AG04450 (cell line): ENCODE measurements around the gene PRKCZ. TPM values are rescaled to one million over a fixed set of nuclear protein-coding genes. Genes with fewer than 3 reads are reported as not detected.
A peak's percentile ranks its signal among the peaks of the same experiment; 100 is the strongest.
"Not testable (repeated sequence)": the region's sequence is repeated elsewhere in the genome, so short reads cannot be mapped to it uniquely, and the experiment has no call there.

Source experiments
- CTCF ChIA-PET: fragments of 300-600, 350-600 bp; formaldehyde crosslinking; extraction: SDS; loops from one replicate; lab custom pipeline; 2022; ENCODE audit warnings: antibody characterized with exemption, inconsistent platforms; lab: Charles Lee
- POLR2A ChIA-PET: fragments of 350-600 bp; formaldehyde crosslinking; extraction: SDS; loops from one replicate; lab custom pipeline; 2021; ENCODE audit warnings: antibody characterized with exemption, inconsistent platforms; lab: Yijun Ruan, JAX
- DNase-seq: peaks from one replicate; pipeline ENCODE4 v3.0.0-alpha.2; 2011; ENCODE audit warnings: low read depth, low spot score
- H3K27ac ChIP-seq: one replicate; pipeline ENCODE4 v1.5.1; 2012; ENCODE audit warnings: low read depth, low read length, control low read depth
- H3K27me3 ChIP-seq: one replicate; pipeline ENCODE4 v1.6.0; 2012; ENCODE audit warnings: low read length; ENCODE audit not compliant: control insufficient read depth, insufficient read depth
- H3K4me3 ChIP-seq: 2 replicates; pipeline ENCODE4 v1.5.1; 2011; ENCODE audit warnings: mild to moderate bottlenecking, low read depth, low read length, control low read depth
- H3K9me3 ChIP-seq: 2 replicates; pipeline ENCODE4 v1.5.1; 2012; ENCODE audit warnings: low read length; ENCODE audit not compliant: control insufficient read depth, insufficient read depth
- polyA plus RNA-seq: library from polyadenylated mRNA; depleted of rRNA; stranded (reverse); fragments of >200 nt; gene quantifications from 2 replicates; pipeline ENCODE4 v1.2.3, GENCODE V29; 2011
- TF ChIP-seq, protein P1 (sequence below): IDR thresholded peaks from 2 replicates; pipeline ENCODE4 v1.5.1; 2011; ENCODE audit warnings: low read depth, low read length, control low read depth, inconsistent platforms

PRKCZ gene
- polyA plus RNA-seq, 1 experiment = 3.0 TPM

DNA sequence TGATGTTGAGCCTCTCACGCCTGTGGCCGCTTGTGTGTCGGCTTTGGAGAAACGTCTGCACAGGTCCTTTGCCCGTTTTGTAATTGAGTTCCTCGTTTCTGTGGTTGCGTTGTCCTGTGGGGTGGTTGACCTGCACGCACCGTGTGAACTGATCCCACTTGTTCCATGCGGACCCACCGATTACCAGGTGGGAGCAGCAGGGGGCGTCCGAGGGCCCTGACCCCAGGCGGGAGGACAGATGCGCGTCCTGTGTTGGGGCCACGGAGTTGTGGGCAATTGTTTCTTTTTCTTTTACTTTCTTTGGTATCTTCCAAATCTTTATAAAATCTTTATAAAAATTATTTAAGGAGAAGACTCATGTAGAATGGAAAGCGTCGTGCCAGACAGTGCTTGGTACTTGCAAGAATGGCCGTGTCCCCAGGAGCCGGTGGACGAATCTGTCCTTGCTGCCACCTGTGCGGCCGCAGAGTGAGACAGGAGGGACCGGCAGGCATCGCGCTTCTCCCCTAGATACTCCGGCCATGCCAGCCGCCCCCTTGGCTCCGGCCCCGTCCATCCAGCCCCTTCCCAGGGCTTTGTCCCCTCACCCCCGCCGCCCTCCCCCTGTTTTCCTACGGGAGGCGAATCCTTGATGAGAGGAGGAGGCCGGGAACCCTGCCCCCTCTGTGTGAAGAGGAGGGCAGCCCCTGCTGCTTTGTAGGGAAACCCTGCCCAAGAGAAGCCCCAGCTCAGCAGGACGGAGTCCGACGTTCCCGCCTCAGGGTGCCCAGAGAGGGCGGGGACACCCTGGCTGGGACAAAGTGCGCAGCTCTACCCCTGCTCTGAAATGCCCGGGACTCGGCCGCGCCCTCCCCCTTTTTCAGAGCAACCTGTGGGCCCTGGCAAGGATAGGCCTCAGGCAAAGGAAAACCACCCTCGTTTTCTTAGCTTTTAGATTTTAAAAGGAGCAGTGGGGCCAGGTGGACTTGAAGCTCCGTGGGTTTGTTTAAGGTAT, 41.7 kb downstream of the PRKCZ start:
- Histone ChIP-seq H3K4me3 (no peak overlapping the region), H3K27ac (no peak overlapping the region), H3K9me3 (peaks cover 11% of the 10 kb centered on the region), H3K27me3 (peaks cover 3% of the 10 kb centered on the region)
- no peak for DNase-seq
- POLR2A ChIA-PET = no interaction called here
- CTCF ChIA-PET = interaction anchor here (0.6 to 0.8 kb wide), 2 partner anchors 72 to 83 kb away, joined by 3 read pairs; no protein-coding TSS in a partner anchor
- TF ChIP-seq, protein P1, sequence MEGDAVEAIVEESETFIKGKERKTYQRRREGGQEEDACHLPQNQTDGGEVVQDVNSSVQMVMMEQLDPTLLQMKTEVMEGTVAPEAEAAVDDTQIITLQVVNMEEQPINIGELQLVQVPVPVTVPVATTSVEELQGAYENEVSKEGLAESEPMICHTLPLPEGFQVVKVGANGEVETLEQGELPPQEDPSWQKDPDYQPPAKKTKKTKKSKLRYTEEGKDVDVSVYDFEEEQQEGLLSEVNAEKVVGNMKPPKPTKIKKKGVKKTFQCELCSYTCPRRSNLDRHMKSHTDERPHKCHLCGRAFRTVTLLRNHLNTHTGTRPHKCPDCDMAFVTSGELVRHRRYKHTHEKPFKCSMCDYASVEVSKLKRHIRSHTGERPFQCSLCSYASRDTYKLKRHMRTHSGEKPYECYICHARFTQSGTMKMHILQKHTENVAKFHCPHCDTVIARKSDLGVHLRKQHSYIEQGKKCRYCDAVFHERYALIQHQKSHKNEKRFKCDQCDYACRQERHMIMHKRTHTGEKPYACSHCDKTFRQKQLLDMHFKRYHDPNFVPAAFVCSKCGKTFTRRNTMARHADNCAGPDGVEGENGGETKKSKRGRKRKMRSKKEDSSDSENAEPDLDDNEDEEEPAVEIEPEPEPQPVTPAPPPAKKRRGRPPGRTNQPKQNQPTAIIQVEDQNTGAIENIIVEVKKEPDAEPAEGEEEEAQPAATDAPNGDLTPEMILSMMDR = peak; percentile 53

DNA sequence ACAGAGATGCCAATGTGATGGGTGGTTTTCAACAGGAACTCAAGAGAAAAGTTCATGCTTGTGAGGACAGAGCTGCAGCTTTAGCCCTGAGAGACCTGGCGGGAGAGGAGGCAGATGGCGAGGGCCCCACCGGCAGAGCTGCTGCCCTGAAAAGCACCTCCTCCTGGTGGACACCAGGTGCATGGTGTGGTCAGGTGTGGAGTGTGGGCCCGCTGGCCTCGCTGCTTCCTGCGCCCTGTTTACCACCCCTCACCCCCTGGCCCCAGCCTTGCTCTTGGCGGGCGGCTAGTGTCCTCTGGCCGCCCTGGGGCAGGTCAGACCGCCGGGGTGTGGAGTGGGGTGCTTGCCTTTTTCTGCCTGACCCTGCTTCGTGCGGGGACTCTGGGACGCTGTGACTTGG, 42.8 kb downstream of the PRKCZ start:
- TF ChIP-seq, protein P1 = no peak
- no peak for DNase-seq
- peaks cover 3% of the 10 kb centered on the region for H3K27me3 ChIP-seq
- H3K9me3 ChIP-seq = peaks cover 22% of the 10 kb centered on the region
- ChIA-PET CTCF (interaction anchor here (0.8 kb wide), 1 partner anchor 71 kb away, joined by 3 read pairs; no protein-coding TSS in a partner anchor), POLR2A (no interaction called here)
- H3K27ac ChIP-seq = no peak overlapping the region
- no peak overlapping the region for H3K4me3 ChIP-seq

DNA sequence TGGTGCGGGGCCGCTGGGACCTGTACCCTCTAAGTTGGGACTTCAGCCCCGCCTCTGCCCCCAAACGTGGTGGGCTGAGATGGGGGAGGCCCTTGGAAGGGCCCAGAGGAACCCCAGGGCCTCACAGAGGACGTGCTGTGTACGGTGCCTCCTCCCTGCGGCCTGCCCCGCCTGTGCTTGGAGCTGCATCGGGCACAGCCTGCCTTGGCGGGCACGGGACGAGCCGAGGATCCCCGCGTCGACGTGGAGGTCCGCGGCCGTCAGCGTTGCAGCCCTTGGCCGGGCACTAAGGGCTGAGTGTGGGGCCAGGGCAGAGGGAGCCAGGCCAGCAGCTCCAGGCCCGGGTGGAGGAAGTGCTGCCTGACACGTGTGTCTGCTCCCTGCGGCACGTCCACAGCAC, 43.4 kb downstream of the PRKCZ start:
- CTCF ChIA-PET = no interaction called here
- no peak overlapping the region for H3K27ac ChIP-seq
- peaks cover 3% of the 10 kb centered on the region for H3K27me3 ChIP-seq
- POLR2A ChIA-PET = no interaction called here
- no peak for DNase-seq
- peaks cover 25% of the 10 kb centered on the region for H3K9me3 ChIP-seq
- TF ChIP-seq, protein P1 = no peak
- no peak overlapping the region for H3K4me3 ChIP-seq

DNA sequence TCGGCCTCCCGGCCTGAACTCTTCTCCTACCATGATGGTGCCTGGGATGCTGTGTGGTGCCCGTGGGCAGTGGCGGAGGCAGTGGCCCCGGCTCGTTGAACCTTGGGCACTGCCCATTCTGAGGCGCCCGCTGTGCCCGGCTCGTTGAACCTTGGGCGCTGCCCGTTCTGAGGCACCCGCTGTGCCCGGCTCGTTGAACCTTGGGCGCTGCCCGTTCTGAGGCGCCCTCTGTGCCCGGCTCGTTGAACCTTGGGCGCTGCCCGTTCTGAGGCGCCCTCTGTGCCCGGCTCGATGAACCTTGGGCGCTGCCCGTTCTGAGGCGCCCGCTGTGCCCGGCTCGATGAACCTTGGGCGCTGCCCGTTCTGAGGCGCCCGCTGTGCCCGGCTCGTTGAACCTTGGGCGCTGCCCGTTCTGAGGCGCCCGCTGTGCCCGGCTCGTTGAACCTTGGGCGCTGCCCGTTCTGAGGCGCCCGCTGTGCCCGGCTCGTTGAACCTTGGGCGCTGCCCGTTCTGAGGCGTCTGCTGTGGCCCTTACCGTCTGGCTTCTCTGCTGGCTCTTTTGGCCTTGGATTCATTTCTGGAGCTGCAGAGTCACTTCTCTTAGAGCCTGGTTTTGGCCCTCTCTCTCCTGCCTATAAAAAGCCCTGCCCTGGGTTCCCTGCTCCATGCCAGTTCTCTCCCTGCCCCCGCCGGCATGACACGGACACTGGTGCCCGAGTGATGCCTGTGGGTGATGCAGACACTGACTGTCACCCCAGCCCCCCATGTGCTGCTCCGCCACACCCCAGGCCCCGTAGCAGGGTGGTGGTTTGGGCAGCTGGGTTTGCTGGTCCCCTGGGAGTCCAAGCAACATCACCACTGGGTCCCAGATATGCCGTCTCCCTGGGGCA, 44.3 kb downstream of the PRKCZ start:
- CTCF ChIA-PET, H3K27me3 ChIP-seq, DNase-seq, H3K4me3 ChIP-seq, H3K27ac ChIP-seq, POLR2A ChIA-PET: not testable (repeated sequence)
- peaks cover 29% of the 10 kb centered on the region for H3K9me3 ChIP-seq

DNA sequence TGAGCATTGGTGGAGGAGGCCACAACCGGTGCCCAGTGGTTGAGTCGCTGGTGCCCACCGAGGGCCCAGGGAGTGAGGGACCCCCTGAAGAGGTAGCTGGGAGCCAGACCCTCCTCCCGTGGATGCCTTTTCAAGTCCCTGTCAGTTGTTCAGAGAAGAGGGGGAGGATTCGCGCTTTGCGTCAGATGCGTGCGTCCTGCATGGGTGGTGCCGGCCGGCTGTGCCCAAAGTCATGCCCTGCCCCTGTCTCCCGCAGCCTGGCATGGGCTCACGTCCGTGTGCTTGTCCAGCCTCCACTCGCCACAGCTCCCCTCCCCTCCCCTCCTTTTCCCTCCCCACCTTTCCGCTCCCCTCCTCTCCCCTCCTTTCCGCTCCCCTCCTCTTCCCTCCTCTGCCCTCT, 45.2 kb downstream of the PRKCZ start:
- TF ChIP-seq, protein P1 = no peak

More for the DNA sequence above, 45.2 kb downstream of the PRKCZ start:
- Histone ChIP-seq H3K9me3 (peaks cover 29% of the 10 kb centered on the region), H3K27ac (no peak overlapping the region), H3K27me3 (peaks cover 6% of the 10 kb centered on the region), H3K4me3 (no peak overlapping the region)
- no peak for DNase-seq
- POLR2A ChIA-PET = no interaction called here
- CTCF ChIA-PET = no interaction called here
